ENCODE measurements around the gene ANKRD18B. TPM values are rescaled to one million over a fixed set of nuclear protein-coding genes. Genes with fewer than 3 reads are reported as not detected.
"Not testable (repeated sequence)": the region's sequence is repeated elsewhere in the genome, so short reads cannot be mapped to it uniquely, and the experiment has no call there.

Gene ANKRD18B
- total and polyA plus RNA-seq, 9 of the 15 experiments (the other 6 are each of a cell fraction or from before 2014, with no cell fraction given): 0.43 to 12.6 (median 1.8) TPM

- TF ChIP-seq ZZZ3 (IDR thresholded peaks at IDR 0.05) (no peak), XRCC4 (IDR thresholded peaks at IDR 0.05; ENCODE audit: extremely low read depth, insufficient read depth, insufficient read length) (no peak)
These were observed 6.7 kb upstream of the ANKRD18B start (continued) for GRCh38 chr9:33517373-33517772.

GRCh38 chr9:33517934-33518577 is 6.0 kb upstream of the ANKRD18B start:
- WGBS (ENCODE audit: insufficient coverage, low coverage, missing lambda C conversion rate): 8% methylated on average over 6 of the region's 6 CpGs
- intact Hi-C loops (cut with micrococcal nuclease); in situ Hi-C loops (cut with MboI); H3K9me3 ChIP-seq (replicated peaks; ENCODE audit: control insufficient read depth, insufficient read depth, low read depth, low read length); POLR2A ChIA-PET; DNase-seq (ENCODE audit: extremely low read depth in 1 of 4, low spot score in 3 of 4); H3K9ac ChIP-seq (ENCODE audit: insufficient read depth in 1 of 2, low read depth in 2 of 2, low read length in 2 of 2); H4K20me1 ChIP-seq (replicated peaks; ENCODE audit: control insufficient read depth, insufficient read depth, low read length); H3K4me3 ChIP-seq; H3K27ac ChIP-seq (ENCODE audit: extremely low read depth, low read depth, low read length); H3K9me1 ChIP-seq (ENCODE audit: control insufficient read depth, insufficient read depth, low read length); BruUV-seq (replicated peaks); H2AFZ ChIP-seq (ENCODE audit: low read depth, low read length); FAIRE-seq; H3K4me1 ChIP-seq (replicated peaks in 1 of 2; ENCODE audit: control insufficient read depth in 2 of 2, insufficient read depth in 2 of 2, low read length in 2 of 2); H3K79me2 ChIP-seq (ENCODE audit: control insufficient read depth, insufficient read depth, low read length); H3K36me3 ChIP-seq (ENCODE audit: control insufficient read depth, insufficient read depth, low read length); H3K27me3 ChIP-seq (ENCODE audit: control insufficient read depth in 2 of 2, insufficient read depth in 2 of 2, low read length in 2 of 2); H3K4me2 ChIP-seq (ENCODE audit: insufficient read depth, low read length): not testable (repeated sequence)
- TF ChIP-seq FOSL1 (tag; conservative IDR thresholded peaks at IDR 0.05): peak; percentile 34; the same call in 1 of the 2 replicates
- ATAC-seq: peak; percentile 57; the same call in 2 of the 3 replicates
- CTCF ChIA-PET (ENCODE audit: low intra/inter-chr PET ratio): interaction anchor here (0.6 kb wide), 1 partner anchor 357 kb away, joined by 3 read pairs; no protein-coding TSS in a partner anchor

- in situ Hi-C loops (cut with MboI); H3K4me2 ChIP-seq (ENCODE audit: insufficient read depth, low read length); intact Hi-C loops (cut with micrococcal nuclease); H3K4me3 ChIP-seq; ATAC-seq; H3K79me2 ChIP-seq (ENCODE audit: control insufficient read depth, insufficient read depth, low read length); H3K27me3 ChIP-seq (ENCODE audit: control insufficient read depth in 2 of 2, insufficient read depth in 2 of 2, low read length in 2 of 2); POLR2A ChIA-PET; H3K27ac ChIP-seq (ENCODE audit: extremely low read depth, low read depth, low read length); BruUV-seq (replicated peaks); H3K36me3 ChIP-seq (ENCODE audit: control insufficient read depth, insufficient read depth, low read length); FAIRE-seq; H3K9me1 ChIP-seq (ENCODE audit: control insufficient read depth, insufficient read depth, low read length); H3K9me3 ChIP-seq (replicated peaks; ENCODE audit: control insufficient read depth, insufficient read depth, low read depth, low read length); H3K9ac ChIP-seq (ENCODE audit: insufficient read depth in 1 of 2, low read depth in 2 of 2, low read length in 2 of 2); CTCF ChIA-PET (ENCODE audit: low intra/inter-chr PET ratio); H4K20me1 ChIP-seq (replicated peaks; ENCODE audit: control insufficient read depth, insufficient read depth, low read length); DNase-seq (ENCODE audit: extremely low read depth in 1 of 4, low spot score in 3 of 4): not testable (repeated sequence)
- H2AFZ ChIP-seq (ENCODE audit: low read depth, low read length): peak overlapping the region; percentile 68; the same call in 1 of the 2 replicates
- H3K4me1 ChIP-seq (replicated peaks in 1 of 2; ENCODE audit: control insufficient read depth in 2 of 2, insufficient read depth in 2 of 2, low read length in 2 of 2): peaks cover 0 to 15% of the 10 kb centered on the region in 2 experiments; a peak in 2 of 5 replicates
- 18% methylated on average over 6 of the region's 6 CpGs for WGBS (ENCODE audit: insufficient coverage, low coverage, missing lambda C conversion rate)
These were observed 2.2 kb upstream of the ANKRD18B start for GRCh38 chr9:33521861-33522260.
